ENCODE measurements around the gene AXIN1.

- no peak for TF ChIP-seq CTCF (IDR thresholded peaks at IDR 0.05)
- no peak for TF ChIP-seq HDAC2 (IDR thresholded peaks at IDR 0.05)
- TF ChIP-seq MYC (IDR thresholded peaks at IDR 0.05; ENCODE audit: borderline replicate concordance, low read length) = no peak
- TF ChIP-seq NR3C1 (IDR thresholded peaks at IDR 0.05) = no peak
- TF ChIP-seq RAD21 (conservative IDR thresholded peaks at IDR 0.05 in 1 of 2, IDR thresholded peaks at IDR 0.05 in 1 of 2) = no peak
- no peak for TF ChIP-seq BHLHE40 (IDR thresholded peaks at IDR 0.05; ENCODE audit: low read depth, low read length)
- no peak for TF ChIP-seq KDM5A (IDR thresholded peaks at IDR 0.05)
- no peak for TF ChIP-seq POLR2A (IDR thresholded peaks at IDR 0.05; ENCODE audit: low read length)
Observed at GRCh38 chr16:375927-376816, 23.6 kb upstream of the AXIN1 start.
